Mesothelial cell of epicardium (in vitro differentiated cells): ENCODE data around the gene AP1M2. TPM values are rescaled to one million over a fixed set of nuclear protein-coding genes. Genes with fewer than 3 reads are reported as not detected.
"Not testable (repeated sequence)": the region's sequence is repeated elsewhere in the genome, so short reads cannot be mapped to it uniquely, and the experiment has no call there.

Experiments
- DNase-seq, 2 experiments: peaks; one replicate each; pipeline ENCODE4 v3.0.0; 2021; ENCODE audit warnings: low spot score in 2 of 2; ENCODE audit not compliant: unreplicated experiment in 2 of 2
- H3K27ac Mint-ChIP-seq: 2 replicates; pipeline ENCODE4 v1.8.0; 2021; ENCODE audit warnings: mixed read lengths
- H3K27me3 Mint-ChIP-seq: 2 replicates; pipeline ENCODE4 v1.8.0; 2021; ENCODE audit warnings: low read depth, mixed read lengths
- H3K36me3 Mint-ChIP-seq: 2 replicates; pipeline ENCODE4 v1.8.0; 2021; ENCODE audit warnings: mixed read lengths
- H3K4me1 Mint-ChIP-seq: 2 replicates; pipeline ENCODE4 v1.8.0; 2021; ENCODE audit warnings: mixed read lengths
- H3K4me3 Mint-ChIP-seq: 2 replicates; pipeline ENCODE4 v1.8.0; 2021; ENCODE audit warnings: mild to moderate bottlenecking, moderate library complexity, mixed read lengths
- H3K9me3 Mint-ChIP-seq: 2 replicates; pipeline ENCODE4 v1.8.0; 2021; ENCODE audit warnings: mixed read lengths
- total RNA-seq: library from RNA; stranded (reverse); gene quantifications from 3 replicates; pipeline ENCODE4 v1.2.1, GENCODE V29; 2021
- TF ChIP-seq, protein P1 (sequence below): fragments of 200-600 bp; sonication (generic); IDR thresholded peaks from one replicate; pipeline ENCODE4 v1.5.0; 2021; ENCODE audit warnings: antibody characterized with exemption; ENCODE audit not compliant: unreplicated experiment

The AP1M2 gene
- total RNA-seq, 1 donor from 2014 or later, result 25.9 TPM

DNA sequence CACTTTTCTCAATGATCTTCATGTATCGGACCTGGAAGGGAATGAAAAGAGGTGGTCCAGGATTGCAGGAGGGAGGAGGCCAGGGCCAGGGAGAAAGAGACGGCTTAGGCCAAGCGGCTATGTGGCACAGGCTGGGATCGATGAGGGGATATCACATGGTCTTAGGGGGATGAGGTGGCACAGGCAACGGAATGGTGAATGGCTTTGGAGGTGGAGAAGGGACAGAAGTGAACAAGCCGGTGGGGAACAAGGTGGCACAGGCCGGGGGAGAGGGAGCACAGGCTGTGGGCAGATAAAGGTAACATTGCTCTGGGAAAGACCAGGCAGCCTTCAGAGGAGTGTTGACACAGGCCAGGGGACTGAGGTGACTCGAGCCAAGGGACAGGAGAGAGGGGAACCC is 12.7 kb downstream of the AP1M2 start:
- Mint-ChIP-seq H3K27ac (no peak overlapping the region), H3K4me1 (peaks cover 7% of the 10 kb centered on the region), H3K9me3 (no peaks in the 10 kb centered on the region), H3K4me3 (no peak overlapping the region), H3K36me3 (no peaks in the 10 kb centered on the region), H3K27me3 (no peaks in the 10 kb centered on the region)
- TF ChIP-seq, protein P1, sequence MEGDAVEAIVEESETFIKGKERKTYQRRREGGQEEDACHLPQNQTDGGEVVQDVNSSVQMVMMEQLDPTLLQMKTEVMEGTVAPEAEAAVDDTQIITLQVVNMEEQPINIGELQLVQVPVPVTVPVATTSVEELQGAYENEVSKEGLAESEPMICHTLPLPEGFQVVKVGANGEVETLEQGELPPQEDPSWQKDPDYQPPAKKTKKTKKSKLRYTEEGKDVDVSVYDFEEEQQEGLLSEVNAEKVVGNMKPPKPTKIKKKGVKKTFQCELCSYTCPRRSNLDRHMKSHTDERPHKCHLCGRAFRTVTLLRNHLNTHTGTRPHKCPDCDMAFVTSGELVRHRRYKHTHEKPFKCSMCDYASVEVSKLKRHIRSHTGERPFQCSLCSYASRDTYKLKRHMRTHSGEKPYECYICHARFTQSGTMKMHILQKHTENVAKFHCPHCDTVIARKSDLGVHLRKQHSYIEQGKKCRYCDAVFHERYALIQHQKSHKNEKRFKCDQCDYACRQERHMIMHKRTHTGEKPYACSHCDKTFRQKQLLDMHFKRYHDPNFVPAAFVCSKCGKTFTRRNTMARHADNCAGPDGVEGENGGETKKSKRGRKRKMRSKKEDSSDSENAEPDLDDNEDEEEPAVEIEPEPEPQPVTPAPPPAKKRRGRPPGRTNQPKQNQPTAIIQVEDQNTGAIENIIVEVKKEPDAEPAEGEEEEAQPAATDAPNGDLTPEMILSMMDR, result no peak
- no peak for DNase-seq

DNA sequence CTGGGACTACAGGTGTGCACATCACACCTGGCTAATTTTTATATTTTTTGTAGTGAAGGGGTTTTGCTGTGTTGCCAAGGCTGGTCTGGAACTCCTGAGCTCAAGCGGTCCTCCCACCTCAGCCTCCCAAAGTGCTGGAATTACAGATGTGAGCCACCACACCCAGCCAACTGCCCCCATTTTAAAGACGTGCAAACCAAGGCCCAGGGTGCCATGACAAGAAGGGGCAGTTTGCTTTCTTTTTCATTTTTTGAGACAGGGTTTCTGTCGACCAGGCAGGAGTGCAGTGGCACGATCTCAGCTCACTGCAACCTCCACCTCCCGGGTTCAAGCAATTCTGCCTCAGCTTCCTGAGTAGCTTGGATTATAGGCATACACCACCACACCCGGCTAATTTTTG is 13.3 kb downstream of the AP1M2 start:
- not testable (repeated sequence) for H3K27me3 Mint-ChIP-seq, H3K36me3 Mint-ChIP-seq, H3K9me3 Mint-ChIP-seq, DNase-seq, H3K4me3 Mint-ChIP-seq, H3K27ac Mint-ChIP-seq
- H3K4me1 Mint-ChIP-seq, result peaks cover 13% of the 10 kb centered on the region

DNA sequence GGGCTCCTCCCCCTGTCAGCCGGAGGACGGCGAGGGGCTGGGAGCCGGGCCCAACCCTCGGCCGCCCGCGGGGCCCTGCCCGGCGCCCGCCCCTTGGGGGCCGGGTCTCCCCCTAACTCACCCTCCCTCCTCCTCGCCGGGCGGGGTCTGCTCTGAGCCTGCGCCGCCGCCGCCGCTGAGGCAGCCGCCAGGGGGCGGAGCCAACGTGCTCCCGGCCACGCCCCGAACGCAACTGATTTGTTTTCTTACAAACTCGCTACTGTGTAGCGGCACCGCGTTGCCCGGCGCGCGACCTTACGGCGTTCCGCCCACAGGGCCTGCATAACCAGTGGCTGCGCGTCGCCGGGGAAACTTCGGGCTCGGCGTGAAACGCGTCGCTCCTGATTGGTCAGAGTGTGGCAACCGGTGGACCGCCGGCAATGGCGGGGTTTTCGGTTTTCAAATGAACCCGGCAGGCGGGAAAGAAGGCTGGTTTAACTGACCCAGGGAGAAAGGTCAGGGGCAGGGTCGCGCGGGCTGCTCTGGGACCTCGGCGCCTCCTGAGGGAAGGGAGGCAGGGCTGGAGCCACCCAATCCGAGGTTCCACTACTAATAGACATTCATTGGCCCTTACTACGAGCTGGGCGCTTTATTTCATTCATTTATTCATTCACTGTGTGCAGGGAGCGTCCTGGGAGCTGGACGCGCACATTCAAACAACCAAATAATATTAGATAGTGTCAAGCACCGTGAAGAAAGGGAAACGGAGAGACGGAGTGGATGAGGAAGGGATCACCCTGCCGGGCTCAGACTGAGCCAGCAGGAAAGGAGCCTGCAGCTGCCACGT is 18.1 kb downstream of the AP1M2 start, which contains the start of gene CDKN2D:
Gene CDKN2D, minus strand, starts transcription at position 154 of the 826 bp plus-strand sequence. CDS start 326 bp downstream, outside the sequence.
- TF ChIP-seq, protein P1, result peak; percentile 74
- H3K27ac Mint-ChIP-seq, result peak within 1 kb of the TSS; percentile 96
- H3K9me3 Mint-ChIP-seq, result no peaks in the 10 kb centered on the region
- H3K36me3 Mint-ChIP-seq, result no peaks in the 10 kb centered on the region
- H3K4me1 Mint-ChIP-seq, result peaks cover 41% of the 10 kb centered on the region
- H3K4me3 Mint-ChIP-seq, result peak within 1 kb of the TSS; percentile 87
- DNase-seq, result peak; percentile 99
- H3K27me3 Mint-ChIP-seq, result no peaks in the 10 kb centered on the region

DNA sequence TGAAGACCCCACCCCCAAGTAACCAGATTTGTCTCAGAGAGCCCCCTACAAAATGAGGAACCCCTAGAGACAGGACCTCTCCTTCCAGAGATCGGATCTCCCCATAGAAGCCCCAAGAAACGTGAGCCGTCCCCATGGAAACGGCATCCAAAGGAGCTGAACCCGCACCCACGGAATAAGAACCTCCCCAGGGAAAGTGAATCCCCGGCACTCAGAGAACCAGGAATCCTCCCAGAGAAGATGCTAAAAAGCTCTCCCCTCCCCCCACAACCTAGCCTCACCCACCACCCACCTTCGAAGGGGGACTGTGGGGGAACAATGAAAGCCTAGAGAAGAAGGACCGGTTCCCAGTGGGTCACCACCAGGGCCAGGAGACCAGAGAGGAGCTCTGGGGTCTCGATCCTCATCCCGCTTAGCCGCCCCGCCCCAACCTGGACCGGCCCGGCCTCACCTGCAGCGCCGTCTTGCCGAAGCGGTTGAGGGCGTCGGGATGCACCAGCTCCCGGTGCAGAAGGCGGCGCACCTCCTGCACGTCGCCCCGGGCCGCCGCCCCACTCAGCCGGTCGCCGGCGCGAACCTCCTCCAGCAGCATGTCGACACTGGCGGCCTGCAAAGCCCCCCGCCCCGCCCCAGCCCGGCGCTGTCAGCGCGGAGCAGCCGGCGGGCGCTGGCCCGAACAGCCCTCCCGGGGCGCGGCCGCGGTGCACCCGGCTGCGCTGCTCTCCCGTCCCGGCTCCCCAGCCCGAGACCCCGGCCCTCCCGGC is 18.9 kb downstream of the AP1M2 start:
- TF ChIP-seq, protein P1, result no peak
- H3K4me1 Mint-ChIP-seq, result peaks cover 41% of the 10 kb centered on the region
- no peaks in the 10 kb centered on the region for H3K9me3 Mint-ChIP-seq
- H3K27me3 Mint-ChIP-seq, result no peaks in the 10 kb centered on the region
- H3K4me3 Mint-ChIP-seq, result peak overlapping the region; percentile 87
- no peak for DNase-seq
- peak overlapping the region; percentile 47 for H3K27ac Mint-ChIP-seq
- H3K36me3 Mint-ChIP-seq, result no peaks in the 10 kb centered on the region

DNA sequence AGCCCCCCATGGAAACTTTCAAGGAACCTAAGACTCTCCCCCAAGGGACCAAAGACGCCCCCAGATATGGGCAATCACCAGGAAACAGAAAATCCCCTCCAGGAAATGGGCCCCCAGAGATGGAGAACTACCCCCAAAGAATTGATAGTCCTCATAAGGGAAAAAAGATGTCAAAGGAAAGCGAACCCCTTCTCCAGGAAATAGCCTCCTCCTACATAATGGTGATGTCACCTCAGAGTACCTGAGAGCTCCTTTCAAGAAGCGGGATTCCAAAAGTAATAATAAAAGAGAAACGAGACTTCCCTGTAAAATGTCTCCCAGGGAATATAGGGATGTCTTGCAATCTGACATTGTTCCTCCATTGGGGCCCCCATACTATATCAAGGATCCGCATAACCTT is 19.5 kb downstream of the AP1M2 start:
- Mint-ChIP-seq H3K27me3 (no peaks in the 10 kb centered on the region), H3K4me3 (peak overlapping the region; percentile 87), H3K36me3 (no peaks in the 10 kb centered on the region), H3K4me1 (peaks cover 41% of the 10 kb centered on the region), H3K27ac (peak overlapping the region; percentile 47), H3K9me3 (no peaks in the 10 kb centered on the region)
- DNase-seq, result no peak
- TF ChIP-seq, protein P1, result no peak
